Esophagus squamous epithelium (tissue), 4 donors: ENCODE measurements around the gene CXCR5.

Experiments
- POLR2A ChIP-seq, 4 donors: fragments of 450-650 bp; IDR thresholded peaks; one replicate each; pipeline ENCODE4 v1.6.1; 2017; ENCODE audit warnings: antibody characterized with exemption in 4 of 4, mild to moderate bottlenecking in 4 of 4, moderate library complexity in 3 of 4
- TF ChIP-seq, protein P1 (sequence below), 6 experiments: fragments of 450-650 bp in 4 of 6; fragments of 200-600 bp in 2 of 6; sonication (generic) in 2 of 6; IDR thresholded peaks; one replicate each; pipeline ENCODE4 v1.5.1; 2016 to 2019; ENCODE audit warnings: antibody characterized with exemption in 6 of 6, mild to moderate bottlenecking in 4 of 6, moderate library complexity in 4 of 6

DNA sequence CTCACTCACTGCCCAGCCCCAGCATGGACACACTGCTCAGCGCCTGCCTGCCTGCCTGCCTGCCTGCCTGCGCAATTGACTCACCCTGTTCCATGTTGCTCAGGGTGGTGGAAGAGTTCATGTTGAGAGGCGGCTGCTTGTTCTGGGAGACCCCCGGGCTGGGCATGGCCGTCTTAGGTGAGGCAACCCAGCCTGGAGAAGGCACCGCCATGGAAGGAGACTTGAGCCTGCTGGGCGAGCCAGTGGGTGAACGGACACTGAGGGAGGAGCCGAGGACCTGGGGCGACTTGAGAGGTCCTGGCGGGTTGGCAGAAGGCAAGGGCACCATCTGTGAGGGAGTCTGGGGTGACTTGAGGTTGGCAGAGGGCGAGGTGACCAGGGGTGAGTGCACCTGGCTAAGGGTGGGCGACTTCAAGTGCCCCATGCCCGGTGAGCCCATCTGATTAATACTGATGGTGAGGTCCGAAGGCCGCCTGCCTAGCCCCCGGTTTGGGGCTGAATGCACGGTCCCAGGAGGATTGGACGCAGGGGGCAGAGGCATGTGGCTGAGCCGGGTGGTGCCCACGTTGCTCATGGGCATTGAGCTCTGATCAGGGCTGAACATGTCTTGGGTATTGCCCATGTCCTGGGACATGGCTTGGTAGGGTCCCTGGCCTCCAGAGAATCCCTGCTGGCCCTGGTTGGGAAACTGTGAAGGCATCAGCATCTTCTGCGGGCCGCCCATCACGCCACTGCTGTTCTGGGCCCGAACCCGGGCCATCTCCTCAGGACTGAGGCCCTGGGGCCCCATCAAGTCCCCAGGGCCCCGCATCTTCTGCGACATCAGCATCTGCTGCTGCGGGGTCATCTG, 17.1 kb downstream of the CXCR5 start:
- TF ChIP-seq, protein P1, sequence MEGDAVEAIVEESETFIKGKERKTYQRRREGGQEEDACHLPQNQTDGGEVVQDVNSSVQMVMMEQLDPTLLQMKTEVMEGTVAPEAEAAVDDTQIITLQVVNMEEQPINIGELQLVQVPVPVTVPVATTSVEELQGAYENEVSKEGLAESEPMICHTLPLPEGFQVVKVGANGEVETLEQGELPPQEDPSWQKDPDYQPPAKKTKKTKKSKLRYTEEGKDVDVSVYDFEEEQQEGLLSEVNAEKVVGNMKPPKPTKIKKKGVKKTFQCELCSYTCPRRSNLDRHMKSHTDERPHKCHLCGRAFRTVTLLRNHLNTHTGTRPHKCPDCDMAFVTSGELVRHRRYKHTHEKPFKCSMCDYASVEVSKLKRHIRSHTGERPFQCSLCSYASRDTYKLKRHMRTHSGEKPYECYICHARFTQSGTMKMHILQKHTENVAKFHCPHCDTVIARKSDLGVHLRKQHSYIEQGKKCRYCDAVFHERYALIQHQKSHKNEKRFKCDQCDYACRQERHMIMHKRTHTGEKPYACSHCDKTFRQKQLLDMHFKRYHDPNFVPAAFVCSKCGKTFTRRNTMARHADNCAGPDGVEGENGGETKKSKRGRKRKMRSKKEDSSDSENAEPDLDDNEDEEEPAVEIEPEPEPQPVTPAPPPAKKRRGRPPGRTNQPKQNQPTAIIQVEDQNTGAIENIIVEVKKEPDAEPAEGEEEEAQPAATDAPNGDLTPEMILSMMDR (IDR thresholded peaks at IDR 0.05): no peak
- no peak for TF ChIP-seq POLR2A (IDR thresholded peaks at IDR 0.05)
